Measurements from ENCODE around the gene SLC38A11.
"Not testable (repeated sequence)": the region's sequence is repeated elsewhere in the genome, so short reads cannot be mapped to it uniquely, and the experiment has no call there.

The SLC38A11 gene

GRCh38 chr2:164877169-164877568 is 78.2 kb downstream of the SLC38A11 start:
- DNase-seq, result peak in 3 of 4 experiments; percentile 5 to 45 (median 31)

- DNase-seq, result no peak
Observed at GRCh38 chr2:164875334-164876205, 79.8 kb downstream of the SLC38A11 start.

GRCh38 chr2:164873210-164873908 is 82.0 kb downstream of the SLC38A11 start:
- no peak for DNase-seq

GRCh38 chr2:164871404-164871803 is 83.9 kb downstream of the SLC38A11 start:
- no peak for DNase-seq

- DNase-seq, result no peak
Observed at GRCh38 chr2:164869420-164869772, 85.9 kb downstream of the SLC38A11 start.

GRCh38 chr2:164868563-164869419 is 86.5 kb downstream of the SLC38A11 start:
- DNase-seq, result no peak

- DNase-seq, result no peak
Observed at GRCh38 chr2:164867779-164868397, 87.4 kb downstream of the SLC38A11 start.

- peak; percentile 57 to 88 (median 77) for DNase-seq
Observed at GRCh38 chr2:164866381-164866780, 88.9 kb downstream of the SLC38A11 start.

- no peak for DNase-seq
Observed at GRCh38 chr2:164860694-164861042, 94.7 kb downstream of the SLC38A11 start.

GRCh38 chr2:164859906-164860693 is 95.2 kb downstream of the SLC38A11 start:
- not testable (repeated sequence) for DNase-seq

GRCh38 chr2:164859251-164859818 is 96.0 kb downstream of the SLC38A11 start:
- no peak for DNase-seq

GRCh38 chr2:164852086-164852485 is 103.2 kb downstream of the SLC38A11 start:
- no peak for DNase-seq

- peak; percentile 29 to 81 (median 58) for DNase-seq
Observed at GRCh38 chr2:164850235-164850634, 105.1 kb downstream of the SLC38A11 start.

GRCh38 chr2:164849506-164849905 is 105.8 kb downstream of the SLC38A11 start:
- no peak for DNase-seq

GRCh38 chr2:164847981-164848741 is 107.2 kb downstream of the SLC38A11 start:
- DNase-seq, result no peak

GRCh38 chr2:164847291-164847690 is 108.0 kb downstream of the SLC38A11 start:
- DNase-seq, result no peak

- no peak for DNase-seq
Observed at GRCh38 chr2:164846276-164846675, 109.0 kb downstream of the SLC38A11 start.

Data from suppressor macrophage (primary cell).